GM18526 (cell line): ENCODE results near the gene MIA2.

ENCODE experiments used
- POLR2A ChIP-seq: IDR thresholded peaks from 3 replicates; pipeline ENCODE4 v1.6.1; 2011; ENCODE audit not compliant: insufficient read length; ENCODE audit errors: extremely low read depth

MIA2 gene

GRCh38 chr14:39406560-39406959, 172.8 kb downstream of the MIA2 start:
- TF ChIP-seq POLR2A = no peak

GRCh38 chr14:39416072-39416471, 182.4 kb downstream of the MIA2 start:
- no peak for TF ChIP-seq POLR2A

- TF ChIP-seq POLR2A = no peak
These were observed 183.3 kb downstream of the MIA2 start for GRCh38 chr14:39417014-39417413.

- no peak for TF ChIP-seq POLR2A
These were observed 185.6 kb downstream of the MIA2 start for GRCh38 chr14:39419272-39419671.

- TF ChIP-seq POLR2A = no peak
These were observed 188.5 kb downstream of the MIA2 start for GRCh38 chr14:39422243-39422642.

GRCh38 chr14:39423793-39424192, 190.1 kb downstream of the MIA2 start:
- no peak for TF ChIP-seq POLR2A

- TF ChIP-seq POLR2A = no peak
These were observed 192.2 kb downstream of the MIA2 start for GRCh38 chr14:39425947-39426346.

- no peak for TF ChIP-seq POLR2A
These were observed 192.9 kb downstream of the MIA2 start for GRCh38 chr14:39426605-39427004.

GRCh38 chr14:39428118-39428517, 194.4 kb downstream of the MIA2 start:
- no peak for TF ChIP-seq POLR2A

- no peak for TF ChIP-seq POLR2A
These were observed 197.2 kb downstream of the MIA2 start for GRCh38 chr14:39430762-39431415.

- peak; percentile 75 for TF ChIP-seq POLR2A
These were observed 197.9 kb downstream of the MIA2 start for GRCh38 chr14:39431416-39432178.

GRCh38 chr14:39432179-39432618, 198.5 kb downstream of the MIA2 start, which contains the start of gene FBXO33:
TSS of gene FBXO33 (minus strand) at chr14:39432433. CDS start at chr14:39432162, 271 bp downstream.
- TF ChIP-seq POLR2A = no peak

- peak; percentile 57 for TF ChIP-seq POLR2A
These were observed 199.1 kb downstream of the MIA2 start for GRCh38 chr14:39432619-39433451.

GRCh38 chr14:39433452-39433813, 199.7 kb downstream of the MIA2 start:
- no peak for TF ChIP-seq POLR2A

- TF ChIP-seq POLR2A = no peak
These were observed 200.7 kb downstream of the MIA2 start for GRCh38 chr14:39434401-39434800.

- no peak for TF ChIP-seq POLR2A
These were observed 201.5 kb downstream of the MIA2 start for GRCh38 chr14:39435241-39435640.
